A204.1 (cell line): ENCODE measurements around the gene FAM174C.
"Not testable (repeated sequence)": the region's sequence is repeated elsewhere in the genome, so short reads cannot be mapped to it uniquely, and the experiment has no call there.

Experiments
- FAIRE-seq: peaks from 2 replicates; lab custom pipeline; 2012; peaks lifted over from hg19 to GRCh38; lab: Jason Lieb, UNC

FAM174C gene

DNA sequence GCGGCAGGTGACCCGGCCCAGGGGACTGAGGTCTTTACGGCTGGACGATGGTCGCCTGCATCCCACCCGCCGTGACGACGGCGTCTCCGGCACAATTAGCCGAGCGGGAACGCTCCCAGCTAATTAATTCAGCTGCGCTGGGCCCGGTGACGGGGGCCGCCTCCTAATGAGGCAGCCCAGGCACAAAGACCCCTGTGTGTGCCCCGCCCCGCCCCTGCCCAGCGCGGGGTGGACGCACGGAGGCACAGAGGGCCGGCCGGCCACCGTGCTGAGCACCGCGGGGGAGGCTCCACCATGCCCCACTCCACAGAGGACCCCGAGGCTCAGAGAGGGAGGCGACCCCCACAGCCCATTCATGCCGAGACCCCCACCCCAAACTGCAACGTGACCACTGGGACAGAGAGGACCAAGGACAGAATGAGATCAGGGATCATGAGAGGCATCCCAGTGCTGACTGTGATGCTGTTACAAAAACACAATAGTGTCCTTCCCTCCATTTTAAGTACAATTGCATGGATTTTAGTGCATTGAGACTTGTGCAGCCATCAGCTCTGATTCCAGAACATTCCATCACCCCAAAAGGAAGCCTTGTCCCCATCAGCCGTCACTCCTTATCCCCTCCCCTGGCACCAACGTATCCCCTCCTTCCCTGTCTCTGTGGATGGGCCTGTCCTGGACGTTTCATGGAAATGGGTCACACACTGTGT, 27.4 kb downstream of the FAM174C start:
- no peak for FAIRE-seq

DNA sequence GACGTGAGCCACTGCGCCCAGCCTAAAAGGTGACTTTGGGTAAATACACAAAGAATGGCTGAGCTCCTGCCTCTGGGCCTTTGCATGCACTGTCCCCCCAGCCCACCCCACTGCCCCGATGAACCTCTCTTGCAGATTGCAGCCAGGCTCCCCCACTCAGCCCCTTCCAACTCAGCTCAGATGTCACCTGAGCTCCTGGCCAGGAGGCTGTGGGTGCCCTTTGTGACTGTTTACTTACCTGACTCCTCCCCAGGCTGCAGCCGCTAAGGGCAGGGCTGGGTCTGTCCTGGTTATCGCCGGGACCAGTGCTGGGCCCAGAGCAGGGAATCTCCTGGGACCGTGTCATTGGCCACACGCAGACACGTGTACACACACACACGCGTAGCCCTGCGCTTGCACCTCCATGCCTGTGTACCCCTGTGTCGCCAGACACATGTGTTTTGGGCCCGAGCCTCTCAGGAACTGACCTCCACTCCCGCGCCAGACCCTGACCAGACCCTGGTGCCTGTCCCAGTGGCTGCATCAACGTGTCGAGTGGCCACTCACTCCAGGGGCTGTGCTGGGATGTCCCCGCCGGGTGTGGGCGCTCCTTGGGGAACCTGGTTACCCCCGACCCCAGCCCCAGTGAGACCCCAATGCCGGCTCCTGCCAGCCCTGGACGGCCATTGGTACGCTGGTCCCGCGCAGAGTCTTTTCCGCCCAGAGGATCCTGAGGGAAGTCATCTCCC, 29.0 kb downstream of the FAM174C start:
- no peak for FAIRE-seq

DNA sequence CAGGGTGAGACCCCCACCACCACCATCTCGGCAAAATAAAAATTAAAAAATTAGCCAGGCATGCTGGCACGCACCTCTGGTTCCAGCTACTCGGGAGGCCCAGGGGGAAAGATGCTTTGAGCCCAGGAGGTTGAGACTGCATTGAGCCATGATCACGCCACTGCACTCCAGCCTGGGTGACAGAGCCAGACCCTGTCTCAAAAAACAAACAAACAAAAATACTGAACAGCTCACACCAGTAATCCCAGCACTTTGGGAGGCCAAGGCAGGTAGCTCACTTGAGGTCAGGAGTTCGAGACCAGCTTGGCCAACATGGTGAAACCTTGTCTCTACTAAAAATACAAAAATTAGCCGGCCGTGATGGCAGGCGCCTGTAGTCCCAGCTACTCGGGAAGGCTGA, 30.0 kb downstream of the FAM174C start:
- not testable (repeated sequence) for FAIRE-seq

DNA sequence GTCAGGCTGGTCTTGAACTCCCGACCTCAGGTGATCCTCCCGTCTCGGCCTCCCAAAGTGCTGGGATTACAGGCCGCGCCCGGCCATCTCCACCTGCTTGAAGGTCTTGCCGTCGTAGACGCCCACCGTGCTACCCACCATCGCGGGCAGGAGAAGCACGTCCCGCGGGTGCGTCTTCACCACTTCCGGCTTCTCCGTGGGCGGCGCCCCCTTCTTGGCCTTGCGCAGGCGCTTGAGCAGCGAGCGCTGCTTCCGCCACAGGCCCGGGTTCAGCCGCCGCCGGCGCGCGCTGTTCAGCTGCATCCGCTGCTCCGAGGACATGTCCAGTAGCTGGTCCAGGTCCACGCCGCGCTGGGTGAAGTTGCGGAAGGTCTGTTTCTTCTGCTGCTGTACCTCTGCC, 32.0 kb downstream of the FAM174C start:
- FAIRE-seq = no peak

DNA sequence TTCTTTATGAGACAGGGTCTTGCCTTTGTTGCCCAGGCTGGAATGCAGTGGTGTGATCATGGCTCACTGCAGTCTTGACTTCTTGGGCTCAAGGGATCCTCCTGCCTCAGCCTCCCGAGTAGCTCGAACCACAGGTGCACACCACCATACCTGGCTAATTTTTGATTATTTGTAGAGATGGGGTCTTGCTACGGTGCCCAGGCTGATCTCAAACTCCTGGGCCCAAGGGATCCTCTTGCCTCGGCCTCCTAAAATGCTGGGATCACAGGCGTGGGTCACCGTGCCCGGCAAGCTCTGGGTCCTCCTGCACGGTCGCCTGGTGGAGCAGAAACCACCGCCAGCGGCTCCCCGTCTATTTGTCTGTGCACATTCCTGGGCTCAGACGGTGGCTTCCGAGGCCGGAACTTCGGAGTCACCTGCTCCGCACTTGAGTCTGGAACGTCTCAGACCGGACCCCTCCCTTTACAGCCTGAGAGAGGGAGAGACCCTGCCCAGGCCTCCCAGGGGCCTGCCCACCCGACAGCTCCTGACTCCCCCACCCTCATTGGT, 32.5 kb downstream of the FAM174C start:
- no peak for FAIRE-seq

DNA sequence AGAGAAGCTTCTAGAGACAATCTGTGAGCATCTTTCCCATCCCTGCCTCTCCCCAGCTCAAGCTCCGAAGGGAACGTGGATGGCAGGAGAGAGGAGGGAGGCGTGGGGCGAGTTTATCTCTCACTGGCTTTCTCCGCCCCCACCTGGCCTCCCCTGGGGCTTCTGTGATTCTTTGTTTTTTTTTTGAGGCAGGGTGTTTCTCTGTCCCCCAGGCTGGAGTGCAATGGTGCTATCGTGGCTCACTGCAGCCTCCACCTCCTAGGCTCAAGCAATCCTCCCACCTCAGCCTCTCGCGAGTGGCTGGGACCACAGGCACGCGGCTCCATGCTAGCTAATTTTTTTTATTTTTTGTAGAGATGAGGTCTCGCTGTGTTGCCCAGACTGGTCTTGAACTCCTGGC, 33.4 kb downstream of the FAM174C start:
- FAIRE-seq = no peak

DNA sequence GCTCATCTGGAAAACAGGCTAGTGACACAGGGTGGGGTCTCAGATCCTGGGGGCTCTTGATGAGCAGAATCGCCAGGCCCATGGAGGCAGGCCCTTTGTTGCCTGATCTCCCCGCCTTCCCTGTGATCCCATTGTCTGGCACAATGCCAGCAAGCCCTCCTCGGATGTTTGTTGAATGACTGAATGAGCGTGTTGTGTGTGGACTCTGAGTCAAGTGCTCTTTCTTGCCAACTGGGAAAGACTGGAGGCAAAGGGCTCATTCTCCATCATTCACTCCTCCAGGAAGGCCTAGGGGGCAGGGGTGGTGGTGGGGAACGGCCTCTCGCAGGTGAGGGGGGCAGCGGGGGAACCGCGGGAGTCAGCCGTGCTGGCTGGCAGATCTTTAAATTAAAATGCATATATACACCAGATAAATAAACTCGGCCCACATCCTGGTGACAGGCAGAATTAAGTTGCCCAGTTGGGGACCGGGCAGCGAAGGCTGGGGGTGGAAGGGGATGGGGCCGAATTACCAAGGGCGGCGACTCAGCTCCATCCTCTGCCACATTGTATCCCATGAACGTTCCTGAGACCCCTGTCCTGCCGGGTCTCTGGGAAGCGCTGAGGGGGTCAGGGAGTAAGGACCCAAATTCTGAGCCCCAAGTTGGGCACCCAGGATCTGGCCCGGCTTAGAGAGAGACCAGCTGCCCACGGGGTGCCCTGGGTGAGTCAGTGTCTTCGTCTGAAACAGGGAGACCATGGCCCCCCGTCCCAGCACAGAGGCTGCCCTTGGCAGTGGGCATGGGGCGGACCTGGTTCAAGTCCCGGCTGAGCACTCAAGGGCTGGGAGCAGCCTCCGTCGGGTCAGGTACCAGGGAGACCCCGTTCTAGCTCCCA, 34.9 kb downstream of the FAM174C start:
- no peak for FAIRE-seq

DNA sequence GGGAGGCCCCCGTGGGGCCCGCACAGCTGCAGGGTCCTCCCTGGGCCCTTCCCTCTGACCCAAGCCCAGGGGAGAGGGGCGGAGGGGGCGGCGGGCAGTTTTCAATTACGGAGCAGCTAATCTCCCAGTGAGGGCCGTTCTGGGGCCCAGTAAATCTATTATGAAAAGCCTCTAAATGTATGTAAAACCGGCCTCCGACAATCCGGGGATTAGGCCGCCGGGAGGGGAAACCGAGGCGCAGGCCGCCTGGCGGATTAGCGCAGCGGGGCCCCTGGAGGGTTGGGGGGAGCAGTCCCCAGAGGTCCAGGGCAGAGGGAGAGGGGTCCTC, 35.5 kb downstream of the FAM174C start:
- FAIRE-seq = no peak

DNA sequence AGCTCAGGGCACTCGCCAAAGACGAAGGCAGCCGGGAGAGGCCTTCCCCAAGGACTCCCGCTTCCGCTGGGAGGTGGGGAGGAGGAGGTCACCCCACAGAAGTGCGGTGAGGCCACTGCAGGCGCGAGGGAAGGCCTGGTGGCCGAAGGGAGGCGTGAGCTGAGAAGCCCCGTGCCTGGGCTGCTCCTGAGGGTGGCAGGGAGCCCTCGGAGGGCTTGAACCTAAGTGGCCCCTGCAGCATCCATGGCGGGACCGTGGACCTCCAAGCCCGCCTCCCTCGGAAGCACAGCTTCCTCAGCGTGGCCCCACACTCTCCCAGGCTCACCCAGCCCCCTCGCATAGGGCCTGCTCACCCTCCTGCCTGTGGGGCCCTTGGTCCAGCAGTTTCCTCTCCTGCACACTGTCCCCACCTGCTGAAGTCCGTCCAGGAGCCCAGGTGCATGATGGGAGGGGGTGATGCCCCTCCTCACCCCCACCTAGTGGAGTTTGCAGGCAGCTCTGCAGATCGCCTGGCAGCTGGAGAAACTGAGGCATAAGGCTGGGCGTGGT, 36.3 kb downstream of the FAM174C start:
- FAIRE-seq = no peak

DNA sequence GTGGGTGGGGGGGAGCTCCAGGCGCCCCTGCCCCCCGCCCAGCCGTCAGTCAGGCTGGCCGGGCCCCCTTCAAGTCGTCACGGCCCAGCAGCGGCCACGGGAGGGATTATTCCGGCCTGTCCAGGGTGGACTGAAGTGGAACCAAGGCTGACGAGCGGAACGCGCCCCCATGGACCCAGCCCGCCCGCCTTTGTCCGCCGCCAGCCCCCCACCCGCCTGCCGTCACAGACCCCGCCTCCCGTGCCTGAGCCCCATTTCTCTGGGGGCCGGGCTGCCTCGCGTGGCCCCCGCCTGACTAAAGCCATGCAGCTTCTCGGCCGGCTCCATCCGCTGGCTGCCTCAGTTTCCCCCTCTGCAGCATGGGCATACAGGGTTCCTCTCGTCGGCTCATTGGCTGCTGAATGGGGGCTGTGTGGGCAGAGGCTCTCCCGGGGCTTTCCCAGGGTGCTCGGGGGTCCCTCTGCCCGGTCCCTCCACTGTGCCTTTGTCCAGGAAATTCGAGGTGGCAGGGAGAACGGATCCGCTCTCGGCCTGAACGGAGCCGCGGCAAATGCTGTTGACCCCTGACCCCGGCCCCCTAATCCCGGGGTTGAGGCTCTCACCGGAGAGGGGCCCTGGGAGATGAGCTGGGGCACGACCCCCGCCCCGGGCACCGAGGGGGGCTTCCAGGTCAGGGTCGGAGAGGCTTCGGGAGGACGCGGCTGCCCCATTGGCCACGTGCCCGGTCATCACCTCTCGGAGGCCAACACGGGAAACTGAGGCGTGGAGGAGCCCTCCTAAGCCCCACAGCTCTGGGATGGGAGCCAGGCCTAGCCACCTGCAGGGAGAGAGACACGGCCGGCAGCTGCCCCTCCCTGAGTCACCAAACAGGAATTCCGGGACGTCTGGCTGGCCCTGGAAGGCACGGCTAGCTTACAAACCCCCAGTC, 37.7 kb downstream of the FAM174C start:
- no peak for FAIRE-seq

DNA sequence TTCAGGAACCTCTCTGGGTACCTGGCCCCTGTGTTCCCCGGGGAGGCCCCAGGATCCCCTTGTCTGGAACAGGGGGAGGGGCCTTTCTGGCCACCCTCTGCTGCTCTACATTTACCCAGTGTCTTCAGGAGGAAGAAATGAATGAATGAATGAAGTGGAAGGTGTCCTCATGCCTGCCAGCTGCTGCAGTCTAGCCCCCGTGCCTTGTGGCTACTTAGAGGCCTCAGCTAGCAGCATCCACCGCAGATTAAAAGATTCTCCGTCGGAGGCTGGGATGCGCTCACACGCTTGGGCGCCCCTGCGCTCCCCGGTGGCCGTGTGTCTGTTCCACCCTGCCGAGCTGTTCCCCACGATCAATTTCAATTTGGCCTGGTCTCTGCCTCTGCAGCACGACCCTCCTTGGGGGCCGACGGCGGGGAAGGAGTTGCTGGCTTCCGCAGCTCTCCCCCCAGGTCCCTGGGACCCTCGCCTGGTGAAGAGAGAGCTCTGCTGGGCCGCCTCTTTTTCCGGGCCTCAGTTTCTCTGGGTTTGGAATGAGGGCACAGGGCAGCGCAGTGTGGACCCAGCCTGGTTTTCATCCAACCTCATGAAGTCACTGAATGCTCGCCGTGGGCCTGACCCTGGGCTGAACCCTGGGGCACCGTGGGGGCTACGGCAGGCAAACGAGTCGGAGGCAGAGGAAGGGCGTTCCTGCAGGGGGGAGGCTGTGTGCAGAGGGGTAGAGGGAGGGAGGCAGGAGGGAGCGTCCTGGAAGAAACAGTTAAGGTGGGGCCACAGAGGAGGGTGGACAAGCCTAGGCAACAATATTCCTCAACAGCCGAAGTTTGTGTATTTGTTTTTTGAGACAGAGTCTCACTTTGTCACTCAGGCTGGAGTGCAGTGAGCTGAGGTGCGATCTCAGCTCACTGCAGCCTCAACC, 38.6 kb downstream of the FAM174C start:
- FAIRE-seq = no peak

DNA sequence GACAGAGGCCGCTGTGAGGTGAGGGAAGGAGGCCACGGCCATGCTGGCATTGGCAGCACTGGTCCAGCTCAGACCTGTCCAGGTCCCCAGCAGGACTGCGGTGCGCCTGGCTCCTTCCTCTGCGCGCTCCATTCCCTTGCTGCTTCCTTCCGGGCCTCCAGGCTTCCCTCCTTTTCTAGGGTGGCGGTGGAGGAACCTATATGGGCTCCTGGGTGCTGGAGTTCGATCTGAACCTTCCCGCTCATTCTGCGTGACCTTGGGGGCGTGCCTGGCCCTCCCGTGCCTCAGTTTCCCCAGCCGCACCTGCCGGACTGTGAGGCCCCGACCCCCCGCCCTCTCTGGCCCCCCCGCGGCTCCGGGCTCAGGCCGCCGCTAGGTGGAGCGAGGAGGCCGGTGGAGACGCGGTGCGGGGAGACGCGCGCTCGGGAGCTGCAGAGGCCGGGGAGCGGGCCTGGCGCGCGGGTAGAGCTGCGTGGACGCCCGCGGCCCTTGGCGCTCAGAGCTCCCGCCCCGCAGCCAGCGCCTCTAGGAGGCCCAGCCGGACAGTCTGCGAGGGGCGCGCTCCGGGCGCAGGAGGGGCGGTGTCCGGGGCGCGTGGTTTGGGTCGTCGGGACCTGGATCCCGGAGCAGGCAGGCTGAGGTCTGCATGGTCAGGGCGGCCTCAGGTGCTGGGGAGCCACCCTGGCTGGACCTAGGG, 40.3 kb downstream of the FAM174C start:
- FAIRE-seq = no peak

DNA sequence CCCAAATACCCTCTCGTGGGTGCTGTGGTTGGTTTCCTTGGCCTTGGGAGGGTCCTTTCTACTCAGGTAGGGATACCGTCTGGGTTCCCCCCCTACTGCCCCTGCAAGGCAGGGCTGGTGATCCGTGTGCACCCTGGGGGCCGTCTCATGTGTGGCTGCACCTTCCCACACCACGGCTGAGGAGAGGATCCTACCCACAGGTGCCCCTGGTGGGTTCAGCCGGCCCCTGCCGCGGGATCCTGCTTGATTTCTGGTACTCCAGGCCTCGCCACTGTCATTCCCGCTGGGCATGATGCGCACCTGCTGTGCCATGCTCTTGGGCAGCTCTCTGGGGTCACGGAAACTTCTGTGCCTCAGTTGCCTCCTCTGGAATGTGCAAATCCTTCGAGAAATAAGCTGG, 41.1 kb downstream of the FAM174C start:
- no peak for FAIRE-seq

DNA sequence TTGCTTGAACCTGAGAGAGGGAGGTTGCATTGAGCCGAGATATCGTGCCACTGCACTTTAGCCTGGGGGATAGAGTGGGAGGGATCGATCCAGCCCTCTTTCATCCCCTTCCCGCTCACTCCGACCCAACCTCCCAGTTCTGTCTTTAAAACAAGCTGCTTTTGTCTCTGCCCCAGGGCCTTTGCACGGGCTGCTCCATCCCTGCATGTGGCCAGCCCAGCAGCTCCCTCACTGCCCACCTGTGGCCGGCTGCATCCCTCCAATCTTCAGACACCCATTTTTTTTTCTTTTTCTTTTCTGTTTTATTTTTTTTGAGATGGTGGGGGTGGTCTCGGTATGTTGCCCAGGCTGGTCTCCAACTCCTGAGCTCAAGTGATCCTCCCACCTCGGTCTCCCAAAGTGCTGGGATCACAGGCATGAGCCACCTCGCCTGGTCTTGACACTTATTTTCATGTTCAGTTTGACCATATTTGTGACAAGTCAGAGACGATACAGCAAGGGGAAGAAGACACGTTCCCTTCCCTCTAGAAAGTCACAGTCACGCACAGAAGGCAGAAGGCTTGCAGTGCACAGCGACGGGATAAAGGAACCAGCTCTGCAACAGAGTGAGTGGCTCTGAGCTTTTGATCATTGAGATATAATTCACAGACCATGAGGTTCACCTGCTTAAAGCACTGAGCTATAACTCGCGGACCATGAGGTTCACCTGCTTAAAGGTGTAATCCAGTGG, 42.1 kb downstream of the FAM174C start:
- no peak for FAIRE-seq

DNA sequence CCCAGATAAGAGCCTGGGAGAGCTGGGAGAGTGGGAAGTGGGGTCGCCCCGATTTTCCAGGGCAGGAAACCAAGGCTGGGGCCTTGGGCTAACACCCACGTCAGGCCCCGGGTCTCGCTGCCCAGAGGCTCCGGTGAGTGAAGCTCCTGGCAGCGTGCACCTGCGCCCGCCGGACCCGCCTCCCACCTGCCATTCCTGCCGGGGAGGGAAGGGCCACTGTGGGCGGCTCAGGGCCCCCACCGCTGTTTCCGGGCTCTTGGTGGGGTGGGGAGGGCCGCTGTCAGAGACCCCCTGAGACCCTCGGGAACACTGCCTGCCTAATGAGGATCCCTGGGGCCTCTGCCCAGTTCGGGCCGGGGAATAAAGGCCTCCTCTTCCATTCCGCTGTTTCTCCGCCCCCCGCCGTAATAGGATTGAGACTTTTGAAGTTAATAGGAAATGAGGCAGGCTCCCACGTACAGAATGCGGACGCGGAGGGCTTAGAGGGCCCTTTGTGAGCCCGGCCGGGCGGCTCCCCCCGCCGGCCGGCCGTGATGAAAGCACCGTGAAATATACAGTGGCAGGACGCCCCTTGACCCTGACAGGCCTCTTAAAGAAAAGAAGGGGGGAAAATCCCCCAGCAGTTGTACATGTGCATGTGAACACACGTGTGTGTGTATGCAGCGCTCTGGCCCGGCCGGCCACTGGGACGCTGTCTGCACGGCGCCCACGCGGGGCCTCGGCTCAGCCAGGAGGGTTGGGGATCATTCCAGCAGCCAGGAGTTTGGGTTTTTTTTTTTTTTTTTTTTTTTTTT, 43.5 kb downstream of the FAM174C start:
- no peak for FAIRE-seq

DNA sequence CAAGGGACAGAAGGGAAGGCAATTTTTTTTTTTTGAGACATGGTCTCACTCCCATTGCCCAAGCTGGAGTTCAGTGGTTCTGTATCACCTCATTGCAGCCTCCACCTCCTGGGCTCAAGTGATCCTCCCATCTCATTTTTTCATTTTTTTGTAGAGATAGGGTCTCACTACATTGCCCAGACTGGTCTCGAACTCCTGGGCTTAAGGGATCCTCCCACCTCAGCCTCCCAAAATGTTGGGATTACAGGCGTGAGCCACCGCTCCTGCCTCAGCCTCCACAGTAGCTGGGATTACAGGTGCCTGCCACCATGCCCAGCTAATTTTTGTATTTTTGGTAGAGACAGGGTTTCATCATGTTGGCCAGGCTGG, 44.9 kb downstream of the FAM174C start:
- not testable (repeated sequence) for FAIRE-seq

DNA sequence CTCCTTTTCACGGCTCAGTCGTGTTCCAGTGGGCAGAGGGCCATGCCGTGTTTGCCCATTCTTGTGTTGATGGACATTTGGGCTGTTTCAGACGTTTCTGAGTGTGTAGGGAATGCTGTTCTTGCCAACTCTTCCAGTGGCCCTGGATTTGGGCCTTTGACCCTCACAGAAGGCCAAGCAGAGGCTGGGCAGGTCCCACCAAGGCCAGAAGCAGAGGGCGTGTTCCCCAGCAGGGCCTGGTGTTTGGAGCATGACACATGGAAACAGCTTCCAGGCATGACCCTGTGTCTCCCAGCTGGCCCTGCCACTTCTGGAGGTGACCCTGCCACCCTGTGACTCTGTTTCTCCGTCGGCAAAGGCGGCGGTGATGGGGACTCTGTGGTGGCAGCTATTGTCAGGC, 46.2 kb downstream of the FAM174C start:
- no peak for FAIRE-seq
